Measurements from ENCODE around the gene PASK. TPM values are rescaled to one million over a fixed set of nuclear protein-coding genes. Genes with fewer than 3 reads are reported as not detected.

PASK gene
- total RNA-seq, 1 experiment from 2014 or later: 51.6 TPM

DNA sequence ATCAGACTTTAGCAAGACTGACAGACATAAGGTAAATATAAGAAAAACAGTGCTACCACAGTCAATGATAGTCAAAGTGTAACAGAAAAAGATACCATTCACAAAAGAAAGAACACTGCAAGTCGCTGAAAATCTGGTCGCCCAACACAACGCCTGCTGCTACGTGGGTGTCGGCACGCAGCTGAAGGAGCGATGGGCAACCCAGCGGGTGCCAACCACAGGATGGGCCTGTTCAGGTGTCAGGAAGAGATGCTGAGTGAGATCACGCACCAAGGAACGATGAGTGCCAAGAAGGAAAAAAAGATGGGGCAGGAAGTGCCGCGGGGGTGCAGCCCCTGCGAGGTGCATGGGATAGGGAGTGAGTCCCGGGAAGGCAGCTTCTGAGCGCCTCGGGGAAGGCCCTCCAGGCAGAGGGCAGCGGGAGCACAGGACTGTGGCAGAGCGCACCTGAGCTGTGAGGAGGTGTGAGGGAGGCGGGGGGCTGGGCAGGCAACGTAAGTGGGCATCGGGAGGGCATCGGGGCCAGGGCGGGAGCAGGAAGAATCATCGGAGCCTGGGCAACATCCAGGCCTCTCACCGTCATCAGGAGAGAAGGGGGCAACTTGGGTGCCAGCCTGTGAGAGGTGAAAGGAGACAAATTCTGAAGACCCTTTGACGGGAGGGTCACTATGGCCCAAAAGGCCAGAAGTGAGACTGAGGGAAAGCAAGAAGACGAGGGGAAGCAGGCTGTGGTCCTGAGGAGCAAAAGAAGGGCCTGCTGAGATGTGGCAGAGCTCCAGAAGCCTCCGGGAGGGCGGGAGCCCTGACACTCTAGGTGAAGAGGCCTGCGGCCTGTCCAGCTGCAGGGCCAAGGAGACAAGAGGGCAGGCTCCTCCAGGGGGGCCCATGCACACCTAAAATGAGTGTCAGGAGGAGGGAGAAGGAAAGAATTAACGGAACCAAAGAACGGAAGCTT, 32.4 kb downstream of the PASK start:
- in situ Hi-C loops (cut with HindIII; ENCODE audit: low pct_unique_long_range_greater_than_20kb, low sequenced_read_pairs): no loop called here
- POLR2A ChIA-PET: no interaction called here
- Histone ChIP-seq H3K9me3 (ENCODE audit: control insufficient read depth, insufficient read depth, low read depth, low read length) (no peaks in the 10 kb centered on the region), H3K27ac (ENCODE audit: low read length) (no peak overlapping the region), H3K36me3 (ENCODE audit: control insufficient read depth, insufficient read depth, low read length) (no peaks in the 10 kb centered on the region), H3K4me3 (ENCODE audit: low read depth in 2 of 2, low read length in 2 of 2) (no peak overlapping the region), H3K4me1 (ENCODE audit: control insufficient read depth, insufficient read depth, low read length) (no peaks in the 10 kb centered on the region), H3K27me3 (ENCODE audit: control insufficient read depth, insufficient read depth, low read length) (no peaks in the 10 kb centered on the region)
- TF ChIP-seq, protein P1, sequence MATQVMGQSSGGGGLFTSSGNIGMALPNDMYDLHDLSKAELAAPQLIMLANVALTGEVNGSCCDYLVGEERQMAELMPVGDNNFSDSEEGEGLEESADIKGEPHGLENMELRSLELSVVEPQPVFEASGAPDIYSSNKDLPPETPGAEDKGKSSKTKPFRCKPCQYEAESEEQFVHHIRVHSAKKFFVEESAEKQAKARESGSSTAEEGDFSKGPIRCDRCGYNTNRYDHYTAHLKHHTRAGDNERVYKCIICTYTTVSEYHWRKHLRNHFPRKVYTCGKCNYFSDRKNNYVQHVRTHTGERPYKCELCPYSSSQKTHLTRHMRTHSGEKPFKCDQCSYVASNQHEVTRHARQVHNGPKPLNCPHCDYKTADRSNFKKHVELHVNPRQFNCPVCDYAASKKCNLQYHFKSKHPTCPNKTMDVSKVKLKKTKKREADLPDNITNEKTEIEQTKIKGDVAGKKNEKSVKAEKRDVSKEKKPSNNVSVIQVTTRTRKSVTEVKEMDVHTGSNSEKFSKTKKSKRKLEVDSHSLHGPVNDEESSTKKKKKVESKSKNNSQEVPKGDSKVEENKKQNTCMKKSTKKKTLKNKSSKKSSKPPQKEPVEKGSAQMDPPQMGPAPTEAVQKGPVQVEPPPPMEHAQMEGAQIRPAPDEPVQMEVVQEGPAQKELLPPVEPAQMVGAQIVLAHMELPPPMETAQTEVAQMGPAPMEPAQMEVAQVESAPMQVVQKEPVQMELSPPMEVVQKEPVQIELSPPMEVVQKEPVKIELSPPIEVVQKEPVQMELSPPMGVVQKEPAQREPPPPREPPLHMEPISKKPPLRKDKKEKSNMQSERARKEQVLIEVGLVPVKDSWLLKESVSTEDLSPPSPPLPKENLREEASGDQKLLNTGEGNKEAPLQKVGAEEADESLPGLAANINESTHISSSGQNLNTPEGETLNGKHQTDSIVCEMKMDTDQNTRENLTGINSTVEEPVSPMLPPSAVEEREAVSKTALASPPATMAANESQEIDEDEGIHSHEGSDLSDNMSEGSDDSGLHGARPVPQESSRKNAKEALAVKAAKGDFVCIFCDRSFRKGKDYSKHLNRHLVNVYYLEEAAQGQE (IDR thresholded peaks at IDR 0.05; ENCODE audit: insufficient read depth in 1 of 2, low read depth in 2 of 2, low read length in 1 of 2): no peak
- TF ChIP-seq POLR2AphosphoS5 (IDR thresholded peaks at IDR 0.05; ENCODE audit: low read depth, low read length): no peak
- TF ChIP-seq CTCF (IDR thresholded peaks at IDR 0.05): no peak
- no peak for TF ChIP-seq SIN3A (IDR thresholded peaks at IDR 0.05; ENCODE audit: borderline replicate concordance, insufficient read depth, low read depth, low read length)
- TF ChIP-seq TCF7L2 (IDR thresholded peaks at IDR 0.05; ENCODE audit: low read depth, low read length): no peak
- CTCF ChIA-PET: no interaction called here
- ATAC-seq (no peak), DNase-seq (ENCODE audit: low read depth, low spot score) (no peak)
- intact Hi-C loops (cut with micrococcal nuclease; ENCODE audit: unreplicated experiment): no loop called here
- no TSS peak for BruUV-seq (replicated peaks)

DNA sequence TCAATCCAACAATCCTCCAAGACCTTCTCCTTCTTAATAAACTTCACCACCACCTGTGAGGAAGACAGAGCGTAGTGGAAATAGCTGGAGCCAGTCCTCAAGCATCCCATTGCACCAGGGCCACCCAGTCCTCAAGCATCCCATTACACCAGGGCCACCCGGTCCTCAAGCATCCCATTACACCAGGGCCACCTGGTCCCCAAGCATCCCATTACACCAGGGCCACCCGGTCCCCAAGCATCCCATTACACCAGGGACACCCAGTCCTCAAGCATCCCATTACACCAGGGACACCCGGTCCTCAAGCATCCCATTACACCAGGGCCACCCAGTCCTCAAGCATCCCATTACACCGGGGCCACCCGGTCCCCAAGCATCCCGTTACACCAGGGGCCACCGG, 33.9 kb downstream of the PASK start:
- in situ Hi-C loops (cut with HindIII; ENCODE audit: low pct_unique_long_range_greater_than_20kb, low sequenced_read_pairs): no loop called here
- Histone ChIP-seq H3K36me3 (ENCODE audit: control insufficient read depth, insufficient read depth, low read length) (no peaks in the 10 kb centered on the region), H3K9me3 (ENCODE audit: control insufficient read depth, insufficient read depth, low read depth, low read length) (no peaks in the 10 kb centered on the region), H3K4me1 (ENCODE audit: control insufficient read depth, insufficient read depth, low read length) (no peaks in the 10 kb centered on the region), H3K27ac (ENCODE audit: low read length) (no peak overlapping the region), H3K4me3 (ENCODE audit: low read depth in 2 of 2, low read length in 2 of 2) (no peak overlapping the region), H3K27me3 (ENCODE audit: control insufficient read depth, insufficient read depth, low read length) (no peaks in the 10 kb centered on the region)
- intact Hi-C loops (cut with micrococcal nuclease; ENCODE audit: unreplicated experiment): no loop called here
- ATAC-seq (no peak), DNase-seq (ENCODE audit: low read depth, low spot score) (no peak)
- BruUV-seq (replicated peaks): no TSS peak
- ChIA-PET CTCF (no interaction called here), POLR2A (no interaction called here)
- TF ChIP-seq SIN3A (IDR thresholded peaks at IDR 0.05; ENCODE audit: borderline replicate concordance, insufficient read depth, low read depth, low read length) (no peak), CTCF (IDR thresholded peaks at IDR 0.05) (no peak), POLR2AphosphoS5 (IDR thresholded peaks at IDR 0.05; ENCODE audit: low read depth, low read length) (no peak), TCF7L2 (IDR thresholded peaks at IDR 0.05; ENCODE audit: low read depth, low read length) (no peak)
- TF ChIP-seq, protein P1 (IDR thresholded peaks at IDR 0.05; ENCODE audit: insufficient read depth in 1 of 2, low read depth in 2 of 2, low read length in 1 of 2): no peak
